Glomerular endothelial cell (primary cell): ENCODE data around the gene WBP11. TPM values are rescaled to one million over a fixed set of nuclear protein-coding genes. Genes with fewer than 3 reads are reported as not detected.
"Not testable (repeated sequence)": the region's sequence is repeated elsewhere in the genome, so short reads cannot be mapped to it uniquely, and the experiment has no call there.

Source experiments
- DNase-seq: peaks from one replicate; pipeline ENCODE4 v3.0.0-alpha.2; 2011; ENCODE audit warnings: low read depth, low spot score; ENCODE audit errors: extremely low read depth
- total RNA-seq: library from RNA; depleted of rRNA; stranded (reverse); fragments of >200 nt; gene quantifications from 2 replicates; pipeline ENCODE4 v1.2.3, GENCODE V29; 2015

WBP11 gene
- total RNA-seq, 1 donor from 2014 or later: 24.1 TPM

GRCh38 chr12:14774074-14774905, 29.0 kb downstream of the WBP11 start:
- peak; percentile 73 for DNase-seq

- no peak for DNase-seq
Measured at GRCh38 chr12:14773685-14774073, 29.6 kb downstream of the WBP11 start.

- no peak for DNase-seq
Measured at GRCh38 chr12:14772946-14773345, 30.3 kb downstream of the WBP11 start.

DNA sequence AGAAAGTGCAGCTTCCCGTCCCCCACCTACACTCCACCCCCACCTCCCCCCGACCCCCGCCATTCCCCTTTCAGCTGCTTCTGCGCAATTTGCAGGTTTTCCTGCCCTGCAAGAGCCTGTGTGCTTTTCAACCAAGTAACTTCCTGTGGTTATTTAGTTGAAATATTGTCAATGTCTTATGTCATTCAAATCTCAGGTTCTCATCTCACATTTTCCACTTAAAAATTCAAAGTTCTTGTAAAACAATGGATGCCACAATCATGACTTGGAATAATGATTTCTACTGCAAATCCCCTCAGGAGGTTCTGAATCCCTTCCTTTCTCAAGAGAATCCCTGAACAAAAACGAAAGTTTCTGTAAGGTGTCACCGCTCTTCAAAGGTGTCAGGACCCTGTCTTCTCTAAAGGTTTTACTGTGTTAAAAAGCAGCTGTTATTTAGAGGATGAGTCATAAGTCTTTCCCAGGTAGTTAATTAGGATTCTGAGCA, 31.6 kb downstream of the WBP11 start:
- DNase-seq: no peak

DNA sequence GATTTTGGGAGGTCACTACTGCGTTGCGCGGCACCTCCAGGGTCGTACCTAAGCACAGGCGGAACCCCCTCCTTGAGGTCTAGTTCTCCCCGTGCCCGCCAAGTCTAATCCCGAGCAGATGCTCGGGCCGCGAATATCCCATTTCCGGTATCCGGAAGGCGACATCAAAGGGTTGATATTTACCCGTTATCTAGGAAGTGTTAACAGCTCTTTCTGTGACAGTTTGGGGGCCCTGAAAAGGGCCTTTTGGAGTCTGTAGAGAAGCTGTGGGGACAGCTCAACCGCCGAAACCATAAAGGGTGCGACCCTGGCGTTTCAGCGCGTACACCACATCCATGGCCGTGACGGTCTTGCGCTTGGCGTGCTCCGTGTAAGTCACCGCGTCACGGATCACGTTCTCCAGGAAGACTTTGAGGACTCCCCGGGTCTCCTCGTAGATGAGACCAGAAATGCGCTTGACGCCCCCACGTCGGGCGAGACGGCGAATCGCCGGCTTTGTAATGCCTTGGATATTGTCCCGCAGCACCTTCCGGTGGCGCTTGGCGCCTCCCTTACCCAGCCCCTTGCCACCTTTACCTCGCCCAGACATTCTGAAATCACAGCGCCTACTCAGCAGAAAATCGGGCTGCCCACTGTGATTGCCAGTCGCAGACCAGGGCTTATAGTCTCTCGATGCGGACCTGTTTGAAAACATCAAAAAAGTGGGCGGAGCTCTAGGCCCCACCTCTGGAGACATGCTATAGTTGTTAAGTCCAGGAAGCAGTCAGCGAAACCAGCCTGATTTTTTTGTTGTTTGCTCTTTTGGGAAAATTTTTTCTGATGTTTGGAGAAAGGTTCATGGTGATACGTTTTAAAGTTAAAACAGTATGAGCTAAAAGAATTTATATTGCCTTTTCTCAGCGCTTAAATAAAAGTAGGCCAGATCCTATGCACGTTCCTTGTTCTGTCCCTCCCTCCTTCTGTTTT, 32.5 kb downstream of the WBP11 start:
- peak; percentile 94 for DNase-seq

GRCh38 chr12:14769969-14770495, 33.2 kb downstream of the WBP11 start:
- DNase-seq: no peak

DNA sequence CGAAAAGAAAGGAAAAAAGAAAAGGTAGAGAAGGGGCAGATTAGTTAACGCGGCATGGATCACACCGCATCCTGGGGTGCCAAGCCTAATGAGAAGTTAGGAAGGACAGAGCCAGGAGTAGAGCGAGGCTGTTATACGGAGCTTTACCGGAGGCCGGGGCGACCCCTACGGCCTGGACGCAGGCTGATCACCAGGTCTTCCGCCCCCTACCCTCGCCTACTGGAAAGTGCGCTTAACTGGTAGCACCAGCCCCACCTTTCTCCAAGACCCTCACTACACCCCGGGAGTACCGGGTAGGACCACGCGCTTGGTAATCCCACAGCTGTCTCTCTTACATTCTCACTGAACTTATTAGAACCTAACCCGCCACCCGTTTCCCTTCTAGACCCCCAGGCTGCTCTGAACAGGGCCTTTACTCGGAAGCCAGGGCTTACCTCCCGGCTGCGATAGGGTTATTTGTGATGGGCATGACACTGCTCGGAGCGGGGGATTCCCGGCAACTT, 33.8 kb downstream of the WBP11 start:
- DNase-seq: no peak

GRCh38 chr12:14768823-14769405, 34.4 kb downstream of the WBP11 start:
- no peak for DNase-seq

DNA sequence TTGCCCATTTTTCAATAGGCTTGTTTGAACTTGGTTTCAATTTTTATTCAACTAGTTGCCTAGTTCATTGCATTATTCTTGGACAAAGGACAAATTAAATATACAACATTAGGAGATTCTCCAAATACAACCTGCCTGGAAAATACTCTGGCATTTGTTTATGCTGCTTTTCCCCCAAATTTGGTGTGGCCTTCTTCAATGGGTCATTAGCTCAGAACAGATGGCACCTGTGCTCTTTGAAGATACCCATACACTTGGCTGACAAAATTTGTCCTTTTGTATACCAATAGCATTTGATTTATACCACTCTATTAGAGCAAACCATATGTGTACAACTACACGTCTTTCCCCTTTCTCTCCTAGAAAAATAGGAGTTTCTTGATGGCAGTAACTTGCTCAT, 35.7 kb downstream of the WBP11 start:
- DNase-seq: no peak

- no peak for DNase-seq
Measured at GRCh38 chr12:14766649-14767215, 36.5 kb downstream of the WBP11 start.

DNA sequence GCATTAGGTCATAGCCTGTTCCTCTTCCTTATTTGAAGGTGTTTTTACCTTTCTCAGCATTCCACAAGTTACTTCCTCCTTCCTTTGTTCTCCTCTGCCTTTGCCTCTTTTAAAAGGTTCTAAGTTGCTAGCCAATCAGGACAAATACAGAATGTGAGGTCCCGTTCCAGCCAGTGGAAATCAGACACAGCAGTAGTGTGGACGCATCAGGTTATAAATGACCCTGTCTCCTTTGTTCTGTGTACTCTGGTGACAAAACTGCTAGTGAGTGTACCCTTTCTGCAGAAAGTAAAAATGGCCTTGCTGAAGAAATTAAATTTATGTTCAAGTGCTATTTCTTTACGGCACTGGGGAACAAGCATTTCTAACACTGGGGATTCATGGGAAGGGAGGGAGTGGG, 37.3 kb downstream of the WBP11 start:
- DNase-seq: not testable (repeated sequence)

GRCh38 chr12:14765398-14765797, 37.9 kb downstream of the WBP11 start:
- no peak for DNase-seq

DNA sequence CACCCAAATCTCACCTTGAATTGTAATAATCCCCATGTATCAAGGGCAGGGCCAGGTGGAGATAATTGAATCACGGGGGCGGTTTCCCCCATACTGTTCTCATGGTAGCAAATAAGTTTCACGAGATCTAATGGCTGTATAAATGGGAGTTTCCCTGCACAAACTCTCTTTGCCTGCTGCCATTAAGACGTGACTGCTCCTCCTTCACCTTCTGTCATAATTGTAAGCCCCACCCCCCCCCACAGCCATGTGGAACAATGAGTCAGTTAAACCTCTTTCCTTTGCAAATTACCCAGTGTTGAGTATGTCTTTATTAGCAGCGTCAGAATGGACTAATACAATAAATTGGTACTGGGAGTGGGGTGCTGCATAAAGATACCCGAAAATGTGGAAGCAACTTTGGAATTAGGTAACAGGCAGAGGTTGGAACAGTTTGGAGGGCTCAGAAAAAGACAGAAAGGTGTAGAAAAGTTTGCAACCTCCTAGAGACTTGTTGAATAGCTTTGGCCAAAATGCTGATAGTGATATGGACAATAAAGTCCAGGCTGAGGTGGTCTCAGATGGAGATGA, 43.5 kb downstream of the WBP11 start:
- not testable (repeated sequence) for DNase-seq

DNA sequence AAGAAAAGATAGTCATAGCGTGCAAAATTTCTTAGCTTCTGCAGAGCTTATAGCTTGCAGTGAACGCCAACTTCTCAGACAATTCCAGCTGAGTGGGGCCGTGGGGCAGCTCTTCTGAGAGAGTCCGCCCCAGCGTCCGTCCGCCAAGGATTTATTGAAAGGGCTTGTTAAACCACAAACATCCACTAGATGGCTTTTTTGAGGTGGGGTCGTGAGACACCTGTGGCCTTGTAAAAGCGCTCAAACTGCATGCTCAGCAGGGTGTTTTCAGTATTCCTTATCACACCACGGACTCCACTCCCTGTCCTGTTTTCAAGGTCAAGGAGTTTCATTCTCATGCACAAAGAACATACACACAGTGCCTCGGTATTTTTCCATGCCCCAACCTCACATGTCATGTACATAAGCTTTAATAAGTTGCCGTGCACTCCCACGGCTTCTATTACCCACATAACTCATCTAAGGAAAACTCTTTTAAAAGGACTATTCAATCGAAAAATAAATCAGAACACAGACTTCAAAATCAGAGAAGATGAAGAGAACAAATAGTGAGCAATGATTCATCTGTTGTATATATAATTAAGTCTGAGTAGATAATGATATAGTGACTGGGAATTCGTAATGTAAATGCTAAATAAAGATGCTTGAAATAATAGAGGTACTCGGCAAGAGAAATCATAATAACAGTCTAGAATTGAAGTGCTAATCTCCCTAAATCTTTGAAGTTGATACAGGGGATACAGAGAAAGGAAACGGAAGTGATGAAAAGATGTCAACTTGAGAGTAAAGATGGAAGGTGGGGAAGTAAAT, 46.7 kb downstream of the WBP11 start:
- DNase-seq: no peak

DNA sequence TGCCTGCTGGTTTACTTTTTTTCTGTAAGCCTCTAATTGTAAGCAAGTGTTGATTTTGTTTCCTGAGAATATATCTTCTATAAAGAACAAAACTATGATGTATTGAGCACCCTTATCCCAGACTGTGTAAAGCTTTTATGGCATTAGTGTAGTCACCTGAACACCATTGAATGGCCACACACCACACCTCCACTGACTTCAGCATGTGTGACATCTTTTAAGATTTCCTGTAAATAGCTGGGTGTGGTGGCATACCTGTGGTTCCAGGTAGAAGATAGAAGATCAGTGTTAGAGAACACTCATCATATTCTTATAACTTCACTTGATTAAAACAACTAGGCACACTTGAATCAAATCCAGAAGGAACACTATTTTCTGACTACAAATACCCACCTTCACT, 51.3 kb downstream of the WBP11 start:
- DNase-seq: no peak

DNA sequence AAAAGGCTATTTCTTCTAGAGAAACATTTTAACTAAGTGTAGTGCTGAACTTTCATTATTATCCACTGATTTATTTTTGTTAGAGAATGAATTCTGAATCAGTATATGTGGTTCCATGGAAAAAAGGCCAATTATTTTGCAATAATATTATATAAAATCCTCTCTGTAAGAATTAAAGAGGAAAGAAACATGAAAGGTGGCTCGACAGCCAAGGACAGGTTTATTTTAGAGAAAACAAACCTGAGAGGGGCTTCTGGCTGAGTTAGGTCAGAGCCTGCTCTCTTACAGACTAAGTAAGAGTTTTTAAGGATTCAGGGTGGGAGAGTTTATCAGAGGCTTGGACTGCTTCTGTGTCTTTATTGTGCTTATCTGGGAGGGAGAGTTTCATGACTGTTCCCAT, 60.2 kb downstream of the WBP11 start:
- no peak for DNase-seq

DNA sequence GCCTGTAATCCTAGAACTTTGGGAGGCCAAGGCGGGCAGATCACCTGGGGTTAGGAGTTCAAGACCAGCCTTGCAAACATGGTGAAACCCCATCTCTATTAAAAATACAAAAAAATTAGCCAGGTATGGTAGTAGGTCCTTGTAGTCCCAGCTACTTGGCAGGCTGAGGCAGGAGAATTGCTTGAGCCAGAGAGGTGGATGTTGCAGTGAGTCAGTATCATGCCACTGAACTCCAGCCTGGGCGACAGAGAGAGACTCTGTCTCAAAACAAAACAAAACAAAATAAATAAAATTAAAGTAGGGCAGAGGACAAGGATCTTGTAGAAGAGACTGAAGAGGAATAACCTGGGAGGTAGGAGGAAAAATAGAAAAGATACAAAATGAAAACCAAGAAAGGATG, 61.3 kb downstream of the WBP11 start:
- no peak for DNase-seq

GRCh38 chr12:14741153-14741552, 62.1 kb downstream of the WBP11 start:
- DNase-seq: no peak

DNA sequence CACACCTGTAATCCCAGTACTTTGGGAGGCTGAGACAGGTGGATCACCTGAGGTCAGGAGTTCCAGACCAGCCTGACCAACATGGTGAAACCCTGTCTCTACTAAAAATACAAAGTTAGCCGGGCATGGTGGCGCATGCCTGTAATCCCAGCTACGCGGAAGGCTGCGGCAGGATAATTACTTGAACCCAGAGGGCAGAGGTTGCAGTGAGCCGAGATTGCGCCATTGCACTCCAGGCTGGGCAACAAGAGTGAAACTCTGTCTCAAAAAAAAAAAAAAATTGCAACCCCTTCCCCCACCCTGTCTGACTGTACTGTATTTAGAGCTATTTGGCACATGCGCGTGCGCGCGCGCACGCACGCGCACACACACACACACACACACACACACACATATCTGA, 66.8 kb downstream of the WBP11 start:
- DNase-seq: not testable (repeated sequence)
